Activated naive CD8-positive, alpha-beta T cell treated with anti-CD3 and anti-CD28 coated beads for 36 hours (primary cell): ENCODE measurements around the gene STX7. TPM values are rescaled to one million over a fixed set of nuclear protein-coding genes. Genes with fewer than 3 reads are reported as not detected.
A peak's percentile ranks its signal among the peaks of the same experiment; 100 is the strongest.

ENCODE experiments used
- DNase-seq: peaks from one replicate; pipeline ENCODE4 v3.0.0; 2021
- H3K27ac Mint-ChIP-seq: one replicate; pipeline ENCODE4 v1.8.0; 2022; ENCODE audit warnings: mild to moderate bottlenecking, moderate library complexity, mixed read lengths
- H3K27me3 Mint-ChIP-seq: one replicate; pipeline ENCODE4 v1.8.0; 2022; ENCODE audit warnings: mild to moderate bottlenecking, mixed read lengths
- H3K36me3 Mint-ChIP-seq: one replicate; pipeline ENCODE4 v1.8.0; 2021; ENCODE audit warnings: mild to moderate bottlenecking, mixed read lengths
- H3K4me1 Mint-ChIP-seq: one replicate; pipeline ENCODE4 v1.8.0; 2021; ENCODE audit warnings: mixed read lengths
- H3K4me3 Mint-ChIP-seq: one replicate; pipeline ENCODE4 v1.8.0; 2022; ENCODE audit warnings: mild to moderate bottlenecking, moderate library complexity, mixed read lengths
- H3K9me3 Mint-ChIP-seq: one replicate; pipeline ENCODE4 v1.8.0; 2022; ENCODE audit warnings: mixed read lengths
- total RNA-seq, 2 experiments: library from RNA; stranded (reverse); gene quantifications; one replicate each; pipeline ENCODE4 v1.2.3, GENCODE V29; 2021

Gene STX7
- total RNA-seq, 2 experiments from 2014 or later = 14.8 to 16.3 TPM

DNA sequence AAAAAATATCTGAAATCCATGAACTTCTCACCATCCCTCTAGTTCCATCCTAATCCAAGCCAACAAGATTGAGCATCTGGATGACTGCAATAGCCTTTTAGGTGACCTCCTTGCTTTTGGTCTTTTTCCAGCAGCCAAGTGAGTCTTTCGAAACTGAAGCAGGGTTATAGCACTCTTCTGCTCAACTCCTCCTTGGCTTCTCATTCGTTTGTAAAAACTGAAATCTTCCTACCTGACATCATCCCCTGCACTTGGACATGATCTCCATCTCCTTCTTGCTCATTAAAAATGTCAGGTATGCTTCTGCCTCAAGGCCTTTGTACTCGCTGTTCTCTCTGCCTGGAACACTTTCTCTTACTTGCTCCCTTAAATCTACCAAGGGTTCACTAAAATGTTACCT is 46.0 kb downstream of the STX7 start:
- no peaks in the 10 kb centered on the region for H3K9me3 Mint-ChIP-seq
- H3K36me3 Mint-ChIP-seq = peaks cover 13% of the 10 kb centered on the region
- no peaks in the 10 kb centered on the region for H3K27me3 Mint-ChIP-seq
- no peak overlapping the region for H3K27ac Mint-ChIP-seq
- H3K4me3 Mint-ChIP-seq = no peak overlapping the region
- no peak for DNase-seq
- no peaks in the 10 kb centered on the region for H3K4me1 Mint-ChIP-seq

DNA sequence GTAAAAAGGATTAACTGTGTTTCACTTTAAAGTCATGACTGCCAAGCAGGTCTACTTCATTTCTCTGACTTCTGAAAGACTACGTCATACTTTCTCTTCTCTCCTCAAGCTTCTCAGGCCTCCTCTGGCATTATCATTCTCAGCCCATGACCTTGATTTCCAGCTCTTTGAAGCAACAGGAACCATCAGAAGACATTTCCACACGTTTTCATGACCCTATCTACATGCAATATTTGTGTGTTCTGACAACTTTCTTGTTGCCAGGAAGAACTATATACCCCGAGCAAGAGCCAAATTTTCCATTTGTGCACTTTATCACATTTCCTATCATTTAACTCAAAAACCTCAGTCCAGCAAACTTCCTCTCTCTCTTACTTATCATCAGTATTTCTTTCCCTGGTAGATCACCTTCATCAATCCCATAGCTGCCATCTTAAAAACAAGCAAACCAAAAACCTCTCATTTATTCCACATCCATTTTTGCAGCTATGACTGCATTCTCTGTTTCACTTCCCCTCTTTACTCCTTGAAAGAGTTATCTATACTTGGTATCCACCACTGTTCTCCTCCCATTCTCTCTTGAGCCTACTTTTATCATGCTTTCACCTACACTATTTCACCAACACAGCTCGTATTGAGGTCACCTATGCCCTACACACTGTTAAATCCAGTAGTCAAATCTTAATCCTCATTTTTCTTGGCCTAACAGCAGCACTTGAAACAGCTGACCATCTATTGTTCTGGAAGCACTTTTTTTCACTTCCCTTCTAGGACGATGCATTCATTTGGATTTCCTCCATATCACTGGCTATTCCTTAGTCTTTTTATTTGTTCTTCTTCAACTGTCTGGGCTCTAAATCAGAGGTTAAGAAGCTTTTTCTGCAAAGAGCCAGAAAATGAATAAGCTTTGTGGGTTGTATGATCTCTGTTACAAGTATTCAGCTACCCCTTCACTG is 47.1 kb downstream of the STX7 start:
- peaks cover 16% of the 10 kb centered on the region for H3K36me3 Mint-ChIP-seq
- no peak overlapping the region for H3K4me3 Mint-ChIP-seq
- H3K27ac Mint-ChIP-seq = no peak overlapping the region
- H3K9me3 Mint-ChIP-seq = no peaks in the 10 kb centered on the region
- H3K27me3 Mint-ChIP-seq = no peaks in the 10 kb centered on the region
- no peak for DNase-seq
- H3K4me1 Mint-ChIP-seq = no peaks in the 10 kb centered on the region

DNA sequence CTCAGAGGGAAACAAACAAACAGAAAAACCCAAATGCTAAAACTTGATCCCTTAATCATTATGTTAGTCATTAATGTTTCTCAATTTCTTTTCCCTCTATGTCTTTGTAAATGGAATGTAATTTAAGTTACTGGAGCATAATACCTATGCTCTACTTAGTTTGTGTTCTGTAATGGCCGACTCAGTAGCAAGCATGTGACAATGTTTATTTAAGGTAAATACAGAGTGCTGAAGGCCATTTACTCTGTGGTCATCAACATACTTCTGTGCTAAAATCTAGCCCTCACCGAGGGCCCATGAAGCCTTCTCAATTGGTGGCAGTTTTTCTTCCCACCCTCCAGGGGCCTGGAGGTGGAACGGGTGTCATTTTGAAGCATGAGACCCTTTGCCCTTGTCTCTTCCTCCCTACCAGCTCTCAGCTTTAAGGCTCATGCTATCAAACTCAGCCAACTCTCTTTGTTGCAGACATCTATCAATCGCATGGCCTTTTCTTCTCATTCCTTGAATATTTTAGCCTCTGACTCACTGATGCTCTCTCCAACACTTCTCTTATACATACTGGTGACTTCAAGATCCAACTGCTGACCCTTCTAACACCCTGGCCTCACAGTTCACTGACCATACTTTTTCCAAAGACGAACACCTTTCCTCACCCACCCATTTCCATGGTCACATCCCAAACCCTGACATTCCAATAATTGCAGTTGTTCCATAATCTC is 48.2 kb downstream of the STX7 start:
- Mint-ChIP-seq H3K27me3 (no peaks in the 10 kb centered on the region), H3K9me3 (no peaks in the 10 kb centered on the region), H3K27ac (no peak overlapping the region), H3K4me1 (no peaks in the 10 kb centered on the region), H3K4me3 (no peak overlapping the region), H3K36me3 (peaks cover 16% of the 10 kb centered on the region)
- no peak for DNase-seq

DNA sequence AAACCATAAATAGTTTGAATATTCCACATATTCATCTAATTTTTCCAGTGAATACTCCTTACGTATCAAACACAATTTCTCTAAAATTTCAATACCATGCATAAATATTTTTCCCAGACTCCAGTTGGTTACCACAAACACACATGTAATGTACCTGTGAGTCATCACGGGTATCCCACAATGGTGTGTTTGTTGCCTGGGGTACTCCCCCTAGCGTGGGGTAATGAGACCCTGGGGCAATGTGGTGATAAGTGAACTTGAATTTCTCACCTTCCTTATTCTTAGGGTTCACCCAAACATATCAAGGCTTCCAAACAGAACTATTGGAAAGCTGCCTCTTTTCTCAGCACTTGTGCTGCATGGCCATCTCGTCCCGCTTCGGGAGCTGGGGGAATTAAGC is 51.0 kb downstream of the STX7 start:
- peaks cover 1% of the 10 kb centered on the region for H3K4me1 Mint-ChIP-seq
- H3K9me3 Mint-ChIP-seq = no peaks in the 10 kb centered on the region
- no peak overlapping the region for H3K27ac Mint-ChIP-seq
- peaks cover 18% of the 10 kb centered on the region for H3K36me3 Mint-ChIP-seq
- DNase-seq = no peak
- no peak overlapping the region for H3K4me3 Mint-ChIP-seq
- H3K27me3 Mint-ChIP-seq = no peaks in the 10 kb centered on the region

DNA sequence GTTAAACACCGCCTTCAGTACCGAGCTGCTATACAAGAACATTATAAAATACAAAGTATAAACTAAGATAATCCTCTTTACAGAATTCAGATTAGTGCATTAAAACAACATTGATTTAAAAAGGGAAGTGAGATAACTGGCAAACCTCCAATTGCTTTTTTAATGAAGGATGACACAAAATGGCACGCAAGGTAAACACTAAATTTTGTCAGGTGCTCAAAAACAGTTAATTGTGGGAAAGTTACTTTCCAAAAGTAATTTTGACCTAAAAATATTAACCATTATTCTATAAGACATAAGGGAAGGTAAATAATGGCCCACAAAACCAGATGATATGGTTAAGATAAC is 53.3 kb downstream of the STX7 start:
- Mint-ChIP-seq H3K4me3 (no peak overlapping the region), H3K9me3 (no peaks in the 10 kb centered on the region), H3K27ac (no peak overlapping the region), H3K4me1 (peaks cover 7% of the 10 kb centered on the region), H3K27me3 (no peaks in the 10 kb centered on the region), H3K36me3 (peaks cover 25% of the 10 kb centered on the region)
- DNase-seq = no peak

DNA sequence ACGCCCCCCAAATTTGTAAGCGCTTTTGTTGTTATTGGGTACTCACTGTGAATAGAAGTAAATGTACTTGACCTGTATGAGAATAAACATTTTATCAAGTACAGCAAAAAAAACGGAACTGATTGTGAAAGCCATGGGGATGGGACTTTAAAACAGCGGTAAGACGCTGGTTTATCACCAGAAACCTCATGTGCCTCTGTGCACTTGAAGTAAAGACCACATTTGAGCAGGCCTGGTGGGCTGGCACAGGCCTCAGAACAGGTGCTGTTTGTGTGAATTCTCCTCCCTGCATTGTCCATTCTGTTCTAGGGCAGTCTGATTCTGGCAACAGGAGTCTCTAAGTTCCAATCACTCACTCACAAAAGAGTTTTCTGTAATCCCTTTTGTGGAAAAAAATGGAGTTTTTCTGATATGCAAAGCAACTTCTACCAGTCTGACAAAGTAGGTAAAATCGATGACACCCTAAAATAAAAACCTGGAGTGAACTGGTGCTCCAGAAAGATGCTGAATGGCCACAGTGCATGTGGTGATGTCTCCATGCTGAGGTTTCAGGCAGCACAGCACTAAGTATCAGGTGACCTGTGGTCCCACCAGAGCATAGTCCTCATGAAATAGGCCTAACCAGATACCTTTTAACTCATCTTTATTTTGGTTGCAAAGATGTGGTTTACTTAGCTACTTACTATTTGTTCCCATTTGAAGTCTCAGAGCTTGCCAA is 53.9 kb downstream of the STX7 start:
- Mint-ChIP-seq H3K27ac (no peak overlapping the region), H3K9me3 (no peaks in the 10 kb centered on the region), H3K4me3 (no peak overlapping the region), H3K36me3 (peaks cover 25% of the 10 kb centered on the region), H3K27me3 (no peaks in the 10 kb centered on the region), H3K4me1 (peaks cover 7% of the 10 kb centered on the region)
- DNase-seq = no peak

DNA sequence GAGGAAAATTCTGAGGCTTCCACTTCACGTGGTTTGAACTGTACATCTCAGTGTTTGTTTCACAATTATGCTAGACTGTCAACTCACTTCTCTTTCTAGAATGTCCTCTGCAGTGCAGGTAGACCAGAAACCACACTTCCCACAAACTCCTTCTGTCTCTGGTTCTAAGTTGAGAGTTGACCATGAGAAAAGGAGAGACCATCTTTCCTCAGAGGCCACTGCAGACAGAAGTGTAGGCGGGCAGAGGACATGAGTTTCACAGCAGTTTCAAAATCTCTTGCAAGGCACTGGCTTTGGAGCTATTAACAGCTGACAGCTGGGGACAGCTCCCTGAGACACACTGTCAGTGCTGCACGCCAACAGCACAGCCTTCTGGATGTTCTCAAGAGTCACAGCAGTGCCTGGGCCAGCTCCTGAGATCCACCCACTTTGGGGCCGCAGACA is 56.2 kb downstream of the STX7 start:
- no peaks in the 10 kb centered on the region for H3K9me3 Mint-ChIP-seq
- no peaks in the 10 kb centered on the region for H3K27me3 Mint-ChIP-seq
- H3K4me3 Mint-ChIP-seq = no peak overlapping the region
- peaks cover 7% of the 10 kb centered on the region for H3K4me1 Mint-ChIP-seq
- peak; percentile 4 for DNase-seq
- H3K27ac Mint-ChIP-seq = peak overlapping the region; percentile 45
- H3K36me3 Mint-ChIP-seq = peaks cover 17% of the 10 kb centered on the region

DNA sequence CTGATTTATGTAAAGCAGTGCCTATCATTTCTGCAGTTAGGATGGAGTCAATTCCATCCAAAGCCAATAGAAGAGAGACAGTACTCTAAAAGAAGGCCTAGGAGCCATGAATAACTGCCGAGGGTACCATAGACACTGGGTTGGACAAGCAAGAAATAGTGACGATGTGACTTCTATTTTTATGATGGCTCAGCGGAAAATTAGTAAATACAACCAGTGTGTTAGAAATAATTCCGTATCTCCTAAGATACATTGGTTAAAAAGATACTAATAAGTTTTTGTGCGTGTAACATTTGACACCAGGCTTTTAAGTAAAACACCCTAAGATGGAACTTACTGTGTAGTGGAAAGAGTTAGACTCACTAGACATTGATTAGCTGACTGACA is 66.1 kb downstream of the STX7 start:
- Mint-ChIP-seq H3K4me1 (no peaks in the 10 kb centered on the region), H3K9me3 (peaks cover 2% of the 10 kb centered on the region), H3K27ac (no peak overlapping the region), H3K4me3 (no peak overlapping the region), H3K27me3 (no peaks in the 10 kb centered on the region), H3K36me3 (peaks cover 9% of the 10 kb centered on the region)
- no peak for DNase-seq

DNA sequence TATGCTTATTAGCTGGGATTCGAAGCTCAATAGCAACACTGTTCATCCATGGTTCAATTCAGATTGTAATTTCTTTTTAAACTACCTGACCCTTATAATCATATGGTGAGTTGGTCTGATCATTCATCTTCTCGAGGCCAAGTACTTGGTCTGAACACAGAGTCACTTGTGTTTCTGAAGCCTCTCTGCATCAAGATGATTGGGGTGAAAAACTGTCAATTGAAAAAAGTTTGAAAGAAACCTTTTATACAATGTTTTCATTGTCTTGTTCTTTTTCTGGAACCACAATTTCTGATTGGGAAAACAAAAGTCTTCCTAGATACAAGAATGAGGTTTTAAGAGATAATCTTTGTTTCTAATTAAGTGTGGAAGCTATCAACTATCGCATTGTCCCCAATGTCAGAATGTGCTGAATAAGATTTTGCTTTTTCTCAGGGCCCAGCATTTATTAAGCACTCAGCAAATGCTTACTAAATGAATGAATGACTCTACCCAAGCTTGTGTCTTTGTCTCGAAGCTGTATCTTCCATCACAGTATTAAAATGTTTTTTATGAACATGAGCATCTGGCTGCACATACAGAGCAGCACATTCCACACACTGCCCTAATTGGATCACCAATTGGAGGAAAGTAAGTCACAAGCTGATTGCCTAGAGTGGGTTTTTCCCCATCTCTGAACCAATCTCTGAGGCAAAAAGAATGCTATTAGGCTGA is 66.6 kb downstream of the STX7 start:
- Mint-ChIP-seq H3K4me3 (no peak overlapping the region), H3K36me3 (peaks cover 9% of the 10 kb centered on the region)
- DNase-seq = no peak

DNA sequence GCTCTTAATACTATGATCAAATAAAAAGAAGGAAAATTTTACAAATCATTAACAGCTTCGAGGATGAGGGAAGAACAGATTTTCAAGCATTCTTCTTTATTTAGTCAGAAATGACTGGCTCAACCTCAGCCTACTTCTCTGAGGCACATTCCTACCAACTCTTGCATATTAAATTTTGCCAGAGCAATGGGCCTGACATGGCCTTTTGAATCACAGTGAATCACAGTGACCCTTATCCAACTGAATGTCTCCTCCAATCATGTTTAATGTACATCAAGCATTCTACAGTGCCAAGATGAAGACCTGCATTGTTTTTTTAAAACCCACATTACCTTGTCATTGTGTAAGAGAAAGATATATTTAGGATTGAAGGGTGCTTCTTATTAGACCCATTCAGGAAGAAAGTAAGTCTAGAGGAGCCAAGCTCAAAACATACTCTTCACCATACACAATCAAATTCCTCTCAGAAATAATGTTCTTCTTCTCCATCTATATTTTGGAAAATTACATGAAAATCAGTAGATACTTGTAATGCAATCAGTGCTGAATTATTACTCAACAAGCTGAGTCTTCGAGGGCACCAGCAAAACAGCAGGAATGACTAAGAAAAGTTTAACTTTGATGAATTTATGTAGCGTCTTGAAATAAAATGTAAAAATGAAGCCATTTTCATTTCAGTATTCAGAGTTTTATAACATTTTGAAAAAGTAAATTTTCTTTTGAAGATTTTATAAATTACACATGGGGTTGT is 67.5 kb downstream of the STX7 start:
- Mint-ChIP-seq H3K36me3 (peaks cover 4% of the 10 kb centered on the region), H3K4me3 (no peak overlapping the region)

More for the DNA sequence above, 66.6 kb downstream of the STX7 start:
- no peak overlapping the region for H3K27ac Mint-ChIP-seq
- H3K9me3 Mint-ChIP-seq = peaks cover 6% of the 10 kb centered on the region
- H3K4me1 Mint-ChIP-seq = no peaks in the 10 kb centered on the region
- no peaks in the 10 kb centered on the region for H3K27me3 Mint-ChIP-seq

DNA sequence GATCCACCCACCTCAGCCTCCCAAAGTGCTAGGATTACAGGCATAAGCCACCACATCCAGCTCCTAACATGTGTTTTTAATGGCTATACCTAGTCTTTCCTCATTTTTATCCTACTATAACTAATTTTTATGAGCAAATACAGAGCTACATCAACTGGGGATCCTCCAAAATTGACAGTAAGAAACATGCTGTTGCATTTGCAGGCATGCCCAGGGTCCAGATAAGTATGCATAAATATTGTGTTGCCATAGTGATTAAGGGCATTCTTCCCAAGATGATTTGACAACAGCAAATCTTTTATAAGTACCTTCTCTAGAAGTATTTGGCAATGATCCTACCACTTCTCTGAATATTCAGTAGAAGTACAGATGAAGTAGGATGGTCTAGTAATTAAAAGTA is 69.7 kb downstream of the STX7 start:
- Mint-ChIP-seq H3K27ac (no peak overlapping the region), H3K27me3 (no peaks in the 10 kb centered on the region), H3K4me1 (no peaks in the 10 kb centered on the region), H3K4me3 (no peak overlapping the region), H3K36me3 (no peaks in the 10 kb centered on the region), H3K9me3 (peaks cover 8% of the 10 kb centered on the region)
- no peak for DNase-seq

More for the DNA sequence above, 67.5 kb downstream of the STX7 start:
- Mint-ChIP-seq H3K4me1 (no peaks in the 10 kb centered on the region), H3K27ac (no peak overlapping the region), H3K27me3 (no peaks in the 10 kb centered on the region), H3K9me3 (peaks cover 8% of the 10 kb centered on the region)
- no peak for DNase-seq

DNA sequence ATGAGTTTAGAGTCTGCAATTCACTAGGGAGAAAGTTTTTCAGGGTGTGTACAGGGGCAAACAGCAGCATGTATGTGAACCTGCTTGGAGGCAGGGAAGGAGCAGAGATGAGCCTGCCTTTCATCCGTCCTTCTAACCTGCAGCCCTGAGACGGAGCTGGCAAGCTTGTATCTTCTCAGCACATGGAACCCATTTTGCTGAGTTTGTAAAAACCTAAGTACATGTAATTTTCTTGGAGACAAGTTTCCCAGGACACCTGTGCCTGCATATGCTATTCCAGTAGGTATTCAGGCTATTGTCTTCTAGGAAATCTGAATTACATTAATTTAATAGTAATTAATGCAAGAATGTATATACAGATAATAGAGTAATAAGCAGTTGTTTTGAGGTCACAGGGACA is 82.8 kb downstream of the STX7 start:
- no peak overlapping the region for H3K4me3 Mint-ChIP-seq
- no peaks in the 10 kb centered on the region for H3K4me1 Mint-ChIP-seq
- peaks cover 55% of the 10 kb centered on the region for H3K27me3 Mint-ChIP-seq
- H3K27ac Mint-ChIP-seq = no peak overlapping the region
- DNase-seq = no peak
- H3K36me3 Mint-ChIP-seq = no peaks in the 10 kb centered on the region
- H3K9me3 Mint-ChIP-seq = peaks cover 5% of the 10 kb centered on the region

DNA sequence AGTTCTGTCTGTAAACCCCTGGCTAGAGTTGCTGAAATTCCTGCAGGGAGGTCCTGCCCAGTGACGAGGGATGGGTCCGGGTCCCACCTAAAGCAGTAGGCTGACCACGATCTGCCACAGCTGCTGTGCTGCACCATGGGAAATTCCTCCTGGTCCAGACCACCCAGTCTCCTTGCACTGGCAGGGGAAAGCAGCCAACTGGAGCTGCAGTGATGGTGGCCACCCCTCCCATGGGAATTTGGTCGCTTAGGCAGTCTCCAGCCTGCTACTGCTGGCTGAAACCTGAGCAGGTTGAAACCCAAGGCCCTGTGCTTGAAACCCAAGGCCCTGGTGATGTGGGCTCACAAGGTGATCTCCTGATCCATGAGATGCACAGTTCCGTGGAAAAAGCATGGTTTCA is 87.7 kb downstream of the STX7 start:
- H3K4me1 Mint-ChIP-seq = no peaks in the 10 kb centered on the region
- H3K27me3 Mint-ChIP-seq = peaks cover 42% of the 10 kb centered on the region
- no peak for DNase-seq
- no peaks in the 10 kb centered on the region for H3K36me3 Mint-ChIP-seq
- peaks cover 25% of the 10 kb centered on the region for H3K9me3 Mint-ChIP-seq
- H3K4me3 Mint-ChIP-seq = no peak overlapping the region
- no peak overlapping the region for H3K27ac Mint-ChIP-seq

DNA sequence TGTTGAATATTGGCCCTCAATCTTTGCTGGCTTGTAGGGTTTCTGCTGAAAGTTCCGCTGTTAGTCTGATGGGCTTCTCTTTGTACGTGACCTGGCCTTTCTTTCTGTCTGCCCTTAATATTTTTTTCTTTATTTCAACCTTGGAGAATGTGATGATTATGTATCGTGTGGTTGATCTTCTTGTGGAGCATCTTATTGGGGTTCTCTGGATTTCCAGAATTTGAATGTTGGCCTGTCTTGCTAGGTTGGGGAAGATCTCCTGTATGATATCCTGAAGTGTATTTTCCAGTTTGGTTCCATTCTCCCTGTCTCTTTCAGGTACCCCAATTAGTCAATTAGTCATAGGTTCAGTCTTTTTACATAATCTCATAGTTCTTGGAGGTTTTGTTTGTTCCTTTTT is 89.1 kb downstream of the STX7 start:
- DNase-seq = no peak
- no peak overlapping the region for H3K27ac Mint-ChIP-seq
- H3K4me1 Mint-ChIP-seq = no peaks in the 10 kb centered on the region
- H3K4me3 Mint-ChIP-seq = no peak overlapping the region
- peaks cover 25% of the 10 kb centered on the region for H3K9me3 Mint-ChIP-seq
- H3K27me3 Mint-ChIP-seq = peaks cover 33% of the 10 kb centered on the region
- H3K36me3 Mint-ChIP-seq = no peaks in the 10 kb centered on the region
